GM21526 (cell line): Measurements from ENCODE around the gene PET117.
"Not testable (repeated sequence)": the region's sequence is repeated elsewhere in the genome, so short reads cannot be mapped to it uniquely, and the experiment has no call there.

ENCODE experiments used
- ATAC-seq: cut with Tn5 transposase; IDR thresholded peaks from one replicate; pipeline ENCODE4 v1.9.1; 2021; ENCODE audit warnings: moderate library complexity; ENCODE audit not compliant: unreplicated experiment, low FRiP score

The PET117 gene

DNA sequence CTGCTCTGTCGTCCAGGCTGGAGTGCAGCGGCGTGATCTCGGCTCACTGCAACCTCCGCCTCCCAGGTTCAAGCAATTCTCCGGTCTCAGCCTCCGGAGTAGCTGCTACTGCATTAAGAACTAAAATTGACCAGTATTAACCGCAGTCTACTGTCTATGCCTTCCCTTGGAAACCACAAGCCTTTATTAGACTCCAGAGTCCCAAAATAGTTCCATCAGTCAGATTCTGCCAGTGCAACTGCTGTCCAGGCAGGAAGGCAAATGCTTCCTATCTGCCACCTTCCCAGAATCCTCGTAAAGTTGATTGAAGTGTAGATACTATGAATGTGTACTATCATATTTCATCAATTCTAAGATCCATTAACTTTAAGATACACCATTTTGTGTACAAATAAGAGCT lies 16.7 kb downstream of the PET117 start:
- no peak for ATAC-seq

- no peak for ATAC-seq
Measured at GRCh38 chr20:18156045-18156444, 18.4 kb downstream of the PET117 start.

DNA sequence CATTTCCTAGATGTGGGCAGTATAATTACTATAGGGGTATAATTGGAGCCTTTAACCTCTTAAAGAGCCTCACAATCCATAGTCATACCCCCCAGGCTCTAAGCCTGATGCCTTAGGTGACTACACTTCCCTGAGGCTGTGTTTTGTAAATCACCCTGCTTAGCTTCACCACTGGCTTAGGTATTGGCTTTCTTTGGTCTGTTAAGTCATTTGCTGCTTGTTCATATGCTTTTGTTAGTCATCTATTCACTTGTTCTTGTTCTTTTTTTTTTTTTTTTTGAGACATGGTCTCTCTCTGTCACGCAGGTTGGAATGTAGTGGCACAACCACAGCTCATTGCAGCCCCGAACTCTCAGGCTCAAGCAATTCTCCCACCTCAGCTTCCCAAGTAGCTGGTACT lies 26.7 kb downstream of the PET117 start:
- ATAC-seq: no peak

GRCh38 chr20:18165553-18165952 lies 27.9 kb downstream of the PET117 start:
- ATAC-seq: no peak

DNA sequence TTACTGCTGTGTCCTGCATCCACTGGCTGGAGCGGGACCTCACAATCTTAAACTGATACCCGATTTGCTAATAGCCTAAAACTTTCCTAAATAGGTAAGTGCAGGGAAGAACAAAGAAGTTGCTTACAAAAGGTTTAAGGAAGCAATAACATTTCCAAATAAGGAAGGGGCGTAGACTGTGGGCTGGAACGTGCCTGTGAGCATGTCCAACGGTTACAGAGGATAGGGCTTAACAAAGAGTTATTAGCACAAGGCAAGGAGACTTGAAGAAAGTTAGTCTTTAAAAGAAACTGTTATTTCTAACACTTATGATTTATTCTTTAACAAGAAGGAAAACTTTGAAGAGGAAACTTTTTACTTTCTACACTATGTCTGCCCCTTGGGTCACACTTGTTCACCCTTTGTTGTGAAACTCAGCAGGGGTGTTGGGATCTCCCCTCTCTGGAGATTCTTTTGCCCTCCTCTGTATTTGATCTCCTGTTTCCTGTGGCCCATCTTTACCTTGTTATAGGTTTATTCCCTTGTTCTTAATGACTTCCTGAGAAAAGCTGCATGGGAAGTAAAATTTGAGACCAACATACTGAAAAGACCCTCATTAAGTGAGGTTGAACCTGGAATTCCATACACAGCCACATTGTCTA lies 28.7 kb downstream of the PET117 start:
- ATAC-seq: no peak

DNA sequence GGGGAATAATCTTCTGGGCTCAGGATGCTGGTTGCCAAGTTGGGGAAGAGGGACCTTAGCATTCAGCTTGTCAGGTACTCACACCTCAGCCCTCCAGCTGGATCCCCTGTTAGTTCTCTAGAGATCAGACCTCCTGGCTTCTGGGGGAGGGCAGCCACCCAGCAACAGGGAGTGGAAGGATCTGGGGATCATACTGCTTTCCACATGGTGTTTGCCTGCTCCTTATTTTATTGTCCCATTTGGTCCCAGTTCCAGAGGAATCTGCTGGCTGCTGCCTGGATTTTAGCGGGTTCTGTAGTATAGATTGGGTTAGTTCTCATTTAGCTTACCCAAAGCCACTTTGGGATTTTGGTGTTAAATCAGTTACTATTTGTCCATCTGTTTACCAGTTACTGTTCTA lies 29.3 kb downstream of the PET117 start:
- no peak for ATAC-seq

DNA sequence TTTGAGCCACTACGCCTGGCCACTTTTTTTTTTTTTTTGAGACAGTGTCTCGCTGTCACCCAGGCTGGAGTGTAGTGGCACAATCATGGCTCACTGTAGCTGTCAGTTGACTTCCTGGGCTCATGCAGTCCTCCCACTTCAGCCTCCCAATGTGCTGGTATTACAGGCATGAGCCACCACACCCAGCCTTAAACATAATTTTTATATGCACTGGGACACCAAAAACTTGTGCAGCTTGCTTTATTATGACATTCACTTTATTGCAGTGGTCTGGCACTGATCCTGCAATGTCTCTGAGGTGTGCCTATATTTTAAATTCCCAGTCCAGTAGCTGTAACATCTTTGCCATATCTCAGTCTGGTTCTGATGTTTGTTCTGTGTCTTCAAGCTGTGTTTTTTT lies 34.7 kb downstream of the PET117 start:
- no peak for ATAC-seq

GRCh38 chr20:18174906-18175683 lies 37.4 kb downstream of the PET117 start:
- no peak for ATAC-seq

GRCh38 chr20:18176318-18176785 lies 38.7 kb downstream of the PET117 start:
- ATAC-seq: no peak

- ATAC-seq: not testable (repeated sequence)
Measured at GRCh38 chr20:18180366-18180765, 42.7 kb downstream of the PET117 start.

- ATAC-seq: no peak
Measured at GRCh38 chr20:18180815-18181214, 43.2 kb downstream of the PET117 start.

GRCh38 chr20:18187020-18187419 lies 49.4 kb downstream of the PET117 start:
- no peak for ATAC-seq

- no peak for ATAC-seq
Measured at GRCh38 chr20:18188434-18188833, 50.8 kb downstream of the PET117 start.

DNA sequence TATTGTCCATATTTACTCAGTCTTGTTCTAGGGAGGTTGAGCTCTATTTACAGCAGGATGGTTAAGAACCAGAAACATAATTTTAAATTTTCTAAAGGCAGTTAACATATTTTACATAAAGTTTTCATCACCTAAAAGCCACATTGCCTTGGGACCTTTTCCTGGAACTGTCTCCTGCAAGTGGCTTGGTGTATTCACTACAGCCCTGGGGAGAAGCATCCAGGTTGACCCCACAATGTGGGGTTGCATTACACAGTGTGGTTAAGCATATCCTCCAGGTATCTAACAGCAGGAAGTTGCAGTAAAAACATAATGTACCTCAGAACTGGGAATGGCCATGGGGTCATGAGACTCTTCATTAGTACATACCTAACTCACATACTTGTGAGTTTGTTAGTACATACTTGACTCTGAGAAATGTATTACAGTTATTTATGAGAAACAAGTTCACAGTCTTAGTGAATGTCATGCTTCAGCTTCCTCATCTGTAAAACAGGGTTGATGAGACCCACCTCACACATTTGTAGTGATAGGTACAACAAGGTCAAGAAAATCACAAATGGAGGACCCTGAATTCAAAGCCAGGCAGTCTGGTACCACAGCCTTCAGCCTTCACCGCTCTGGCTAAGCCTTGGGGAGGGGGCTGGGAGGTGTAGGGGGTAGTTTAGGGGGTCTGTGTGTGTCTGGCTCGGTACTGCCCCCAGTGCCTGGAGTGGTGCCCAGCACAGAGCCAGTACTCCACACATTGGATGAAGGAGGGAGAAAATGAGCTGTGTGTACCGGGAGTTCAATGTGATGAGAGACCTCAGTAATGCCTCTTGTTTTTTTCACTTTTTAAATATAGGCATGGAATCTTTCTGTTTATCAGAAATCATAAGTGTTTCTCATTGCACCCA lies 52.9 kb downstream of the PET117 start:
- ATAC-seq: no peak

- ATAC-seq: no peak
Measured at GRCh38 chr20:18191306-18191705, 53.6 kb downstream of the PET117 start.
